Loucy (cell line): Measurements from ENCODE around the gene CCDC110.

ENCODE experiments used
- H2AFZ ChIP-seq: fragments of 200-600 bp; sonication (generic); 2 replicates; pipeline ENCODE4 v1.6.0; 2016; ENCODE audit warnings: antibody characterized with exemption, mild to moderate bottlenecking, low read length, moderate library complexity
- H3F3A ChIP-seq: fragments of 200-600 bp; 2 replicates; pipeline ENCODE4 v1.6.0; 2016; ENCODE audit warnings: antibody characterized with exemption, low read depth, mild to moderate bottlenecking
- H3K27me3 ChIP-seq: fragments of 200-600 bp; sonication (generic); 2 replicates; pipeline ENCODE4 v1.6.1; 2014; ENCODE audit warnings: low read length, mild to moderate bottlenecking; ENCODE audit not compliant: insufficient read depth, poor library complexity, severe bottlenecking
- H3K36me3 ChIP-seq: fragments of 200-600 bp; sonication (generic); 2 replicates; pipeline ENCODE4 v1.6.1; 2016; ENCODE audit warnings: low read length; ENCODE audit not compliant: insufficient read depth
- H3K4me1 ChIP-seq: fragments of 200-600 bp; sonication (generic); 2 replicates; pipeline ENCODE4 v1.5.1; 2014; ENCODE audit warnings: low read length, mild to moderate bottlenecking; ENCODE audit not compliant: insufficient read depth, poor library complexity, severe bottlenecking
- H3K4me2 ChIP-seq: fragments of 200-600 bp; sonication (generic); 2 replicates; pipeline ENCODE4 v1.6.0; 2014; ENCODE audit warnings: antibody characterized with exemption, low read length, low read depth, mild to moderate bottlenecking; ENCODE audit not compliant: poor library complexity, severe bottlenecking
- H3K4me3 ChIP-seq: fragments of 200-600 bp; sonication (generic); 2 replicates; pipeline ENCODE4 v1.5.1; 2014; ENCODE audit warnings: low read length, mild to moderate bottlenecking, mixed read lengths; ENCODE audit not compliant: poor library complexity, severe bottlenecking
- H3K79me2 ChIP-seq: fragments of 200-600 bp; sonication (generic); 2 replicates; pipeline ENCODE4 v1.6.1; 2014; ENCODE audit warnings: low read length; ENCODE audit not compliant: insufficient read depth
- H3K9ac ChIP-seq: fragments of 200-600 bp; sonication (generic); 2 replicates; pipeline ENCODE4 v1.6.0; 2014; ENCODE audit warnings: mild to moderate bottlenecking, low read depth, low read length, moderate library complexity; ENCODE audit not compliant: poor library complexity, severe bottlenecking
- H3K9me2 ChIP-seq: fragments of 200-600 bp; sonication (generic); replicated peaks from 2 replicates; pipeline ENCODE4 v1.6.1; 2016; ENCODE audit warnings: low read depth, low read length, mixed read lengths
- H3K9me3 ChIP-seq: fragments of 200-600 bp; sonication (generic); 2 replicates; pipeline ENCODE4 v1.6.1; 2014; ENCODE audit warnings: mild to moderate bottlenecking, antibody characterized with exemption, low read length, low read depth; ENCODE audit not compliant: insufficient read depth
- H4K20me1 ChIP-seq: fragments of 200-600 bp; sonication (generic); 2 replicates; pipeline ENCODE4 v1.6.0; 2014; ENCODE audit warnings: antibody characterized with exemption, low read length, mild to moderate bottlenecking; ENCODE audit not compliant: insufficient read depth, poor library complexity, severe bottlenecking
- EZH2phosphoT487 ChIP-seq: fragments of 200-600 bp; IDR thresholded peaks from 2 replicates; pipeline ENCODE4 v1.6.1; 2018; ENCODE audit warnings: antibody characterized with exemption, mild to moderate bottlenecking, moderate library complexity, borderline replicate concordance
- TF ChIP-seq, protein P1 (sequence below): fragments of 200-600 bp; sonication (generic); conservative IDR thresholded peaks from 2 replicates; pipeline ENCODE4 v1.5.1; 2014; ENCODE audit warnings: mild to moderate bottlenecking, antibody characterized with exemption, low read length

The CCDC110 gene

GRCh38 chr4:185502386-185502785 lies 30.9 kb upstream of the CCDC110 start:
- no peak overlapping the region for H3K9ac ChIP-seq
- no peak overlapping the region for H3K4me3 ChIP-seq
- no peaks in the 10 kb centered on the region for H3K4me1 ChIP-seq
- TF ChIP-seq, protein P1, sequence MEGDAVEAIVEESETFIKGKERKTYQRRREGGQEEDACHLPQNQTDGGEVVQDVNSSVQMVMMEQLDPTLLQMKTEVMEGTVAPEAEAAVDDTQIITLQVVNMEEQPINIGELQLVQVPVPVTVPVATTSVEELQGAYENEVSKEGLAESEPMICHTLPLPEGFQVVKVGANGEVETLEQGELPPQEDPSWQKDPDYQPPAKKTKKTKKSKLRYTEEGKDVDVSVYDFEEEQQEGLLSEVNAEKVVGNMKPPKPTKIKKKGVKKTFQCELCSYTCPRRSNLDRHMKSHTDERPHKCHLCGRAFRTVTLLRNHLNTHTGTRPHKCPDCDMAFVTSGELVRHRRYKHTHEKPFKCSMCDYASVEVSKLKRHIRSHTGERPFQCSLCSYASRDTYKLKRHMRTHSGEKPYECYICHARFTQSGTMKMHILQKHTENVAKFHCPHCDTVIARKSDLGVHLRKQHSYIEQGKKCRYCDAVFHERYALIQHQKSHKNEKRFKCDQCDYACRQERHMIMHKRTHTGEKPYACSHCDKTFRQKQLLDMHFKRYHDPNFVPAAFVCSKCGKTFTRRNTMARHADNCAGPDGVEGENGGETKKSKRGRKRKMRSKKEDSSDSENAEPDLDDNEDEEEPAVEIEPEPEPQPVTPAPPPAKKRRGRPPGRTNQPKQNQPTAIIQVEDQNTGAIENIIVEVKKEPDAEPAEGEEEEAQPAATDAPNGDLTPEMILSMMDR: no peak
- TF ChIP-seq EZH2phosphoT487: no peak
- H3K9me3 ChIP-seq: no peaks in the 10 kb centered on the region; the same call in 1 of the 2 replicates
- H3K79me2 ChIP-seq: no peaks in the 10 kb centered on the region
- no peak overlapping the region for H2AFZ ChIP-seq
- no peaks in the 10 kb centered on the region for H3F3A ChIP-seq
- H3K4me2 ChIP-seq: no peak overlapping the region
- H3K9me2 ChIP-seq: no peaks in the 10 kb centered on the region
- H4K20me1 ChIP-seq: no peaks in the 10 kb centered on the region
- peaks cover 9% of the 10 kb centered on the region for H3K27me3 ChIP-seq
- no peaks in the 10 kb centered on the region for H3K36me3 ChIP-seq

DNA sequence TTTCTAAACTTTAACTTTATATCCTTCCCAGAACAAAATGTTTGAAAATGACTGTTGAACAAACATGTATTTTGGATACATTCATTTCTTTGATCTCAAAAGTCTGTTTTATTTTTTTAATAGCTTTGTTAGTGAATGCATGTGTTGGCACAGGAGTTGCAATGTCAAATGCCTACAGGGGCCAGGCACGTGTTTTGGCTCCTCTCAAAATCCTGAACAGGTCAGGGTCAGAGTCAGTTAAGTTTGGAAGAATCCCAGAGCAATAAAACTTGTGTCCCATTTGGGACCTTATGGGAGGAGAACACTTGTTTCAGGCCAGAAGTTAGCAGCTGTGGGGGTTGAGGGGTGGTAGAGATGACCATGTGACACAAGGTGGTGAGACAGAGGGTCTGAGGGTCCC lies 29.0 kb upstream of the CCDC110 start:
- Histone ChIP-seq H3K9me2 (no peaks in the 10 kb centered on the region), H3K79me2 (no peaks in the 10 kb centered on the region), H4K20me1 (no peaks in the 10 kb centered on the region), H3K9me3 (no peaks in the 10 kb centered on the region; the same call in 1 of the 2 replicates), H2AFZ (no peak overlapping the region), H3K9ac (no peak overlapping the region), H3K4me3 (no peak overlapping the region), H3K36me3 (no peaks in the 10 kb centered on the region), H3K4me1 (no peaks in the 10 kb centered on the region), H3K4me2 (no peak overlapping the region), H3F3A (no peaks in the 10 kb centered on the region), H3K27me3 (no peaks in the 10 kb centered on the region)
- TF ChIP-seq, protein P1: no peak
- TF ChIP-seq EZH2phosphoT487: no peak

GRCh38 chr4:185500035-185500434 lies 28.5 kb upstream of the CCDC110 start:
- Histone ChIP-seq H3K4me2 (no peak overlapping the region), H3K9ac (no peak overlapping the region), H3F3A (no peaks in the 10 kb centered on the region), H3K4me1 (no peaks in the 10 kb centered on the region), H3K4me3 (no peak overlapping the region), H3K36me3 (no peaks in the 10 kb centered on the region), H3K79me2 (no peaks in the 10 kb centered on the region), H4K20me1 (no peaks in the 10 kb centered on the region), H2AFZ (no peak overlapping the region), H3K9me3 (no peaks in the 10 kb centered on the region; the same call in 1 of the 2 replicates), H3K27me3 (no peaks in the 10 kb centered on the region), H3K9me2 (no peaks in the 10 kb centered on the region)
- no peak for TF ChIP-seq EZH2phosphoT487
- TF ChIP-seq, protein P1: no peak
